ENCODE data around the gene EIF3L. TPM values are rescaled to one million over a fixed set of nuclear protein-coding genes. Genes with fewer than 3 reads are reported as not detected.

The EIF3L gene
- total RNA-seq, 2 donors from 2014 or later = 362 to 388 TPM

DNA sequence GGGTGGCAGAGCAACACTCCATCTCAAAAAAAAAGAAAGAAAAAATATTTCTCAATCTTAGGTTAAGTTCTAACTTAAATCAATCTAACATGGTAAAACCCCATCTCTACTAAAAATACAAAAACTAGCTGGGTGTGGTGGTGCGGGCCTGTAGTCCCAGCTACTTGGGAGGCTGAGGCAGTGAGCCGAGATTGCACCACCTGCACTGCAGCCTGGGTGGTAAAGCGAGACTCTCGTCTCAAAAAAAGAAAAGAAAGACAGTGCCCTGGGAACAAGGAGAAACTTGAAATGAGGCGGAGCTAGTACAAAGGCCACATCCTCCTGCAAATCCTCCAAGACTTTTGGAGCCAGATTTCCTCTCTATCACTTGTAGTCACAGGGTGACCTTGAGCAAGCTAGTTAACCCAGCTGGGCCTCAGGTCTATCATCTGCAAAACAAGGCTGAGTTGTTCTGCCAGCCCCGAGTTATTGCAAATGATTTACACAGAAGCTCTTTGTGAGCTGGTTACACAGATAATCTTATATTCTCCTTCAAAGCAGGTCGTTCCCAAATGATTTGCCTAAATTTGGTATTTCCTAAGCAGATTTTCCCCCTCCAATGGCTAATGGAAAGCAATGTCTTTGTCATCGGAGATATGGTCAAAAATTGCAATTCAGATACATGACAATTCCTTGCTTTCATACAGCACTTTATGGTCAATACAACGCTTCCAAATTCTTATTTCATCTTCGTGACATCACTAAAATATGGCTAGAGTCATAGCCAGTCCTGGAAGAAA lies 7.0 kb upstream of the EIF3L start:
- DNase-seq (peak in 1 of 2 donors; percentile 39), ATAC-seq (peak; percentile 26)
- intact Hi-C loops (cut with DNase I, micrococcal nuclease) = no loop called here

DNA sequence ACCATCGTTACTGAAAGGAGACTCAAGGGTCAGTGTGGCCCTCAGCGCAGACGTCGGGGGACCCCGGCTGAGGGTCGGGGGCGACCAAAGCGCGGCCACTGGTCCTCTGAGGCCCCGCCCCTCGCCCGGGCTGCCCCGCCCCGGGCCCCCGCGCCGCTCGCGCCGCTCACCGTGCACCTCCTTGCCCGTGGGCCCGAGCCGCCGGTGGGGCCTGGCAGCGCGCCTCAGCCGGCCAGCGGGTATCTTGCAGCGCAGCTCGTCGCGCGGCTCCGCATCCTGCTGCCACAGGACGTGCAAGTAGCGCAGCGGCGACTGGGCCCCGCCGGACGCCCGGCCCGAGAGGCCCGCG lies 5.5 kb upstream of the EIF3L start:
- peak; percentile 36 to 65 for DNase-seq
- peak; percentile 45 for ATAC-seq
- intact Hi-C loops (cut with DNase I, micrococcal nuclease) = no loop called here

DNA sequence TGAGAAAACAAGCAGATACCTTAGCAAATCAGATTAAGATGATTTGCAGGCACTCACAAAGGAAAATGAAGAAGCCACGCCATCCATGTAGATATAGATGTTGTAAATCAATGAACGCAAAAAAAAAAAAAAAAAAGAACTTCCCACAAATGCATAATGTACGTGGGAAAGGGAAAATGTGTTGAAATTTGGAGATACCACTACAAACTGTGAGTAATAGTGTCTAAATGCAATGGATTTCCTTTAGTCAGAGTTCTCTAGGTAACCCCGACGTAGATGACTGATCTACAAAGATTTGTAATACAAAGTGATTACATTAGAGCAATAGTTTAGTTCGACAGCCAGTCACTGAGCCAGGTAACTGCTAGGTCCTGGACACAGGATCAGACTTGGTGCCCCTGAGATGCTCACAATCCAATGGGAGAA lies 4.3 kb upstream of the EIF3L start:
- no peak for DNase-seq
- no peak for ATAC-seq
- intact Hi-C loops (cut with DNase I, micrococcal nuclease) = no loop called here

DNA sequence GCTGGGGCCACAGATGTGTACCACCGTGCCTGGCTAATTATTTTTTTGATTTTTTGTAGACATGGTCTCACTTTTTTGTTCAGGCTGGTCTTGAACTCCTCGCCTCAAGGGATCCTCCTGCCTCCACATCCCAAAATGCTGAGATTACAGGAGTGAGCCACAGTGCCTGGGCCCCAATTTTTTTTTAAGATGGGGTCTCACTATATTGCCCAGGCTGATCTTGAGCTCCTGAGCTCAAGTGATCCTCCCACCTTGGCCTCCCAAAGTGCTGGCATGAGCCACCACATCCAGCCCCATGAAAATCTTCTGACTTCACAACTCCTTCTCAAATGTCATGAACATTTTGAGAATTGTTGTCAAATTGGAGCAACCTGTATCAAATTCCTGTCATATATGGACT lies 2.8 kb upstream of the EIF3L start:
- ATAC-seq (no peak), DNase-seq (no peak)
- intact Hi-C loops (cut with DNase I, micrococcal nuclease) = no loop called here

GRCh38 chr22:37848587-37849088 lies 581 bp upstream of the EIF3L start:
- intact Hi-C loops (cut with DNase I, micrococcal nuclease) = no loop called here
- DNase-seq (no peak), ATAC-seq (no peak)

GRCh38 chr22:37850801-37851200 lies 1.6 kb downstream of the EIF3L start:
- DNase-seq (no peak), ATAC-seq (no peak)
- intact Hi-C loops (cut with DNase I, micrococcal nuclease) = no loop called here

- no peak for DNase-seq
- ATAC-seq = no peak
- intact Hi-C loops (cut with DNase I, micrococcal nuclease) = no loop called here
Measured at GRCh38 chr22:37852418-37852817, 3.2 kb downstream of the EIF3L start.

DNA sequence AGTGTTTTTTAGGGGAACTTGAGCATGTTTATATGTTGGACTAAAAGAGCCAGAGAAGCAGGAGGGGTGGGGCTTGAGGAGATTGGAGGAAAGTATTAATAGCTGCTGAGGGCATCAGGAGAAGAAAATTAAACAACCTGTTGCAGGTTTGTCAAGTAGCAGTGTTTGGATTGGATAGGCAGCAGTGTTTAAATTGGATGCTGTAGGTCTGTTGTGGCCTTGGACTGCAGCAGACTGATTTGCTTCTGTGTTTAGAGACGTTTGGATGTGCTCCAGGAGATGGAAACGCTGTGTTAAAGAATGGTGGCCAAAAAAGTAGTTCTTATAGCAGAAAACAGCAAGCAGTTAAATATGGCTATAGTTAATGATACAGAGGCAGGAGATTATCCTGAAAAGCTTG lies 5.7 kb downstream of the EIF3L start:
- DNase-seq (no peak), ATAC-seq (no peak)
- intact Hi-C loops (cut with DNase I, micrococcal nuclease) = no loop called here

DNA sequence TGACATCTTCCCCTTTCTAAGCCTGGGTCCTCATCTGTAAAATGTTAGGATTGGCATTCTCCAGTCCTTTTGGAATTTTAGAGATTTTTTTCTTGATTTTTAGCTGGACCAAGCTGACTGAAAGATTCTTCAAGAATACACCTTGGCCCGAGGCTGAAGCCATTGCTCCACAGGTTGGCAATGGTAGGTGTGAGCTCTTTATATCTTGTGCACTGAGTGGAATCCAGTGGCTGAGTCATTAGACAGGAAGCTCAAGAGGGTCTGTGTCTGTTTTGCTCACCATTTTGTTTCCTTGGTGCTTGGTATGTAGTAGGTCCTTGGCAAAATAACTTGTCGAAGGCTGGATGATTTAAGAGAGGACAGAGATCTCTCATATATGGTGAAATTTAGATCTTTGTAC lies 6.2 kb downstream of the EIF3L start:
- intact Hi-C loops (cut with DNase I, micrococcal nuclease) = no loop called here
- ATAC-seq (no peak), DNase-seq (no peak)

- no peak for ATAC-seq
- DNase-seq = no peak
- intact Hi-C loops (cut with DNase I, micrococcal nuclease) = loop anchor here (5.0 to 10.0 kb wide), 2 partner anchors 39 to 46 kb away; partner anchors contain the start of gene GALR3 (in 1 of the 2)
Measured at GRCh38 chr22:37860796-37861421, 11.7 kb downstream of the EIF3L start.

DNA sequence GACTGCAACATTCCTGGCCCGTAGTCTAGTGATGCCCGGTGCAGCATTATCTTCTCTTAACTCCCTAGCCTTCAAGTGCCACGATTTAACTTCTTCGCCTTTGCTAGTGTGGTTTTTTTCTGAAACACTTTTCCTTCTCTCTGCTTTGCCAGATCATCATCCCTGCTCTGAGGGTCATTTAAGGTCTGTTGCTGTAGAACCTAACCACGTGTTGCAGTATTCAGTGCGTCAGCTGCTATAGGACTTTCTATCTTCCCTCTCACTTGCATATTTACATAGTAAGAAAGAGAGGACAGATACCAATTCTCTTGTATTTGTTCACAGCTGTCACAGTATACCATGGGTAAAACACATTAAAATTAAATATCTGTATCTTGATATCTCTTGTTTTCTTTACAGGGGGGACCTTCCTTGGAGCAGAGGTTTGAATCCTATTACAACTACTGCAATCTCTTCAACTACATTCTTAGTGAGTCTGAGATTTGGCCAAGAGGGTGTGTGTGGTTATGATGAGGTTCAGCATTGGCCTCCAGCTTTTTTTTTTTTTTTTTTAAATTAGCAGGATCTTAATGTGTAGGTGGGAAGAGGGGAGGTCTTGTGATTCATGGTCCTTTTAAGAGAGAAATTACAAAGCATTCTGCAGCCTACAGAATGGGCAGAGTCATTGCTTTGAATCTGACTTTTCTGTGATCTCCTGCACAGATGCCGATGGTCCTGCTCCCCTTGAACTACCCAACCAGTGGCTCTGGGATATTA lies 13.5 kb downstream of the EIF3L start:
- ATAC-seq = no peak
- DNase-seq = no peak
- intact Hi-C loops (cut with DNase I, micrococcal nuclease) = loop anchor here (5.0 to 10.0 kb wide), 2 partner anchors 40 to 48 kb away; partner anchors contain the start of gene GALR3 (in 1 of the 2)

GRCh38 chr22:37865510-37865909 lies 16.3 kb downstream of the EIF3L start:
- intact Hi-C loops (cut with DNase I, micrococcal nuclease) = loop anchor here in 1 of 2 donors (10.0 kb wide), 1 partner anchor 51 kb away; no protein-coding TSS in a partner anchor

DNA sequence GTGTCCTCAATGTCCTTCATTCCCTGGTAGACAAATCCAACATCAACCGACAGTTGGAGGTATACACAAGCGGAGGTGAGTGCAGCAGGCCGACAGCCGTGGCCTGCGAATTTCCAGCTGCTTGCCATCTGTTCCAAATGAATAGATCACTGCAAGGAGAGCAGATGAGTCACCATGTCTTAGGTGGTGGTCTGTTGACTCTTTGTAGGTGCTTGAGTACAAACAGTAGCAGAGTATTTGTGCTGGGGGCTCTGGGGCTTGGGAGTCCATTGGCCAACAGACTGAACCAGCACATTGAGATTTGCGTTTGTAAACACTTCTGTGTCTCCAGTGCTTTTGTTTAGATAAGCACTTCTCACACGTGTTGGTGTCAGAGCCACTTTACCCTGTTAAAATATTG lies 21.1 kb downstream of the EIF3L start:
- intact Hi-C loops (cut with DNase I, micrococcal nuclease) = no loop called here
- no peak for DNase-seq

More at GRCh38 chr22:37865510-37865909, 16.3 kb downstream of the EIF3L start:
- DNase-seq (no peak), ATAC-seq (no peak)

DNA sequence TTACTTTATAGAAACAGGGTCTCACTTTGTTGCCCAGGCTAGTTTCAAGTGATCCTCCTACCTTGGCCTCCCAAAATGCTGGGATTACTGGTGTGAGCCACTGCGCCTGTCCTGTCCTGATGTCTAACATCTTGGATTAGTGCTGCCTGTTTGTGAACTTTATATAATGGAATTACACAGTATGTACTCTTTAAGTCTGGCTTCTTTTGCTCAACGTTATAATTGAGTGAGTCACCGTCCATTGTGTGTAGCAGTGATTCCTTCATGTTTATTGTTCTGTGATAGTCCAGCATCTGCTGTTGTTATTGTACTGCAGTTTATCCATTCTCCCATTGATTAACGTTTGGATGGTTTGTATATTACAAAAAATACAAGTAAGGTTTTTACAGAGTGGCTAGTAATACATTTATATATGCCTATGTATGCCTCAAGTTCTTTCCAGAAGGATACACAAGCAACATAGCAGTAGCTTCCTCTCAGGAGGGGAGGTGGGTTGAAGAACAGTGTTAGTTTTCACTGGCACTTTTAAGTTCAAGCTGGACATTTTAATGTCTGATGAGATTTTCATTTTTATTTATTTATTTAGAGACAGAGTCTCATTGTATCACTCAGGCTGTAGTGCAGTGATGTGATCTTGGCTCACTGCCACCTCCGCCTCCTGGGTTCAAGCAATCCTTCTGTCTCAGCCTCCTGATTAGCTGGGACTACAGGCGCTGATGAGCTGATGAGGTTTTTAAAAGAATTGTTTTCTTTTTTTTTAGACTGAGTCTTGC lies 31.6 kb downstream of the EIF3L start:
- intact Hi-C loops (cut with DNase I, micrococcal nuclease) = no loop called here
- ATAC-seq (no peak), DNase-seq (no peak)

More for the DNA sequence above, 21.1 kb downstream of the EIF3L start:
- ATAC-seq = no peak

DNA sequence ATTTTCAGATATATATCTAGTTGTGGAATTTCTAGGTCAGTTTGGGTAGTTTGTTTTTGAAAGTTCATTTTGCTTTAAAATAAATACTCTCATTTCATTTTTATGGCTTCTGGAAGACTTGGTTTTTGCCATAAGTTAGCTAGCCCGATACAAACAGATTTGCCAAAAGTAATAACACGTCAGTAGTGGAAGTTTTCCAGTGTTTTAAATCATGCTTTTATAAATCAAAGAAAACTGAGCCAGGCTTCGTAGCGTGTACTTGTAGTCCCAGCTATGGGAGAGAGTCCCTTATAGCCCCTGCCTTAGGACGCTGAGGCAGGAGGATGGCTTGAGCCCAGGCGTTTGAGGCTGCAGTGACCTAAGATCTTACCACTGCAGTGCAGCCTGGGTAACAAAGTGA lies 35.2 kb downstream of the EIF3L start:
- no peak for ATAC-seq
- DNase-seq = no peak
- intact Hi-C loops (cut with DNase I, micrococcal nuclease) = no loop called here

DNA sequence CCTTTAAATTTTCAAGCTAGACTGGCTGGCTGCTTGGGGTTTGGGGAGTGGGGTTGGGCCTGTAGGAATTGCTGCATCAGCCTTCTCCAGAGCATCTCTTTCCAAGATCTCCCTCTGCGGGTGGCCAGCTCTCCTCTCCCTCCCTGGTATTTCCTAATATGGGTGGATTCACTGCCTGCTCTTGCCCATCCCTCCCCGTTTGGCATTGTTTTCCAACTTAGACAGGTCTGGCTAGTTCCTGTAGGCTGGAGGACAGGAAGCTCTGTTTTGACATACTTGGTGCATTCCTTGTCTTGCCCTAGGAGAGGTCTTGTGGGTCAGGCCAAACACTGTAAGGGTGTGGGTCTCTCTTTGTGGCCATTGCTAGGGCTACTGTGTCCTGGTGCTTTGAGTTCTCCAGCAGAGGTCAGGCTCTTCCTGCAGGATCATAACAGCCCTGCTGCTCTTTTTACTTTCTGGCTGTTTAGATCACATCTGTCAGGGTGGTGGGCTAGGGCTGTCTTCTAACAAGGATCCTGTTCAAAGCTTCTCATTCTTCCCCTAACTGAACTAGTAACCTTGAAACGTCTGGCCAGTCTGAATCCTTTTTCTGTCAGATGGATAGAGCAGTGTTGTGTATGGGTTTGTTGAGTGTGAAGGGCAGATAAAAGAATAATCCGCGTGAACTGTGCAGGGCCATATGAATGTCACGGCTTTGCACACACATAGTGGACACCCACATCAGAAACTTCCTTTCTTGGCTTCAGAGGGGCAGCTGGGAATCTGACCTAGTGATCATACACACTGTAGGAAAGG lies 38.6 kb downstream of the EIF3L start:
- intact Hi-C loops (cut with DNase I, micrococcal nuclease) = no loop called here
- ATAC-seq = peak; percentile 47

GRCh38 chr22:37891926-37892325 lies 42.7 kb downstream of the EIF3L start:
- intact Hi-C loops (cut with DNase I, micrococcal nuclease) = no loop called here

More for the DNA sequence above, 38.6 kb downstream of the EIF3L start:
- peak in 1 of 2 donors; percentile 66 for DNase-seq

More at GRCh38 chr22:37891926-37892325, 42.7 kb downstream of the EIF3L start:
- DNase-seq (no peak), ATAC-seq (no peak)

All from left colon (tissue), 2 donors.